HG02610 (cell line): ENCODE data around the gene CDKN2B-AS1.

Experiments
- ATAC-seq: cut with Tn5 transposase; IDR thresholded peaks from one replicate; pipeline ENCODE4 v1.9.1; 2021; ENCODE audit warnings: mild to moderate bottlenecking, moderate library complexity; ENCODE audit not compliant: unreplicated experiment

Gene CDKN2B-AS1

GRCh38 chr9:21982391-21982790, 12.2 kb upstream of the CDKN2B-AS1 start:
- no peak for ATAC-seq

- no peak for ATAC-seq
Measured at GRCh38 chr9:21982861-21983560, 11.6 kb upstream of the CDKN2B-AS1 start.

- no peak for ATAC-seq
Measured at GRCh38 chr9:21983561-21983935, 11.0 kb upstream of the CDKN2B-AS1 start.

GRCh38 chr9:21984101-21984500, 10.5 kb upstream of the CDKN2B-AS1 start:
- no peak for ATAC-seq

GRCh38 chr9:21985964-21986667, 8.5 kb upstream of the CDKN2B-AS1 start:
- peak; percentile 45 for ATAC-seq

GRCh38 chr9:21988056-21988990, 6.3 kb upstream of the CDKN2B-AS1 start:
- no peak for ATAC-seq

GRCh38 chr9:21989440-21990189, 5.0 kb upstream of the CDKN2B-AS1 start:
- no peak for ATAC-seq

GRCh38 chr9:21991072-21991959, 3.3 kb upstream of the CDKN2B-AS1 start:
- ATAC-seq: no peak

GRCh38 chr9:21993007-21993406, 1.6 kb upstream of the CDKN2B-AS1 start:
- ATAC-seq: no peak

GRCh38 chr9:21993893-21994555, 567 bp upstream of the CDKN2B-AS1 start, which contains the start of gene CDKN2A:
Gene CDKN2A, minus strand, starts transcription at chr9:21994392.
- peak; percentile 31 for ATAC-seq

- ATAC-seq: peak; percentile 81
Measured at GRCh38 chr9:21995006-21995665, 545 bp downstream of the CDKN2B-AS1 start.

GRCh38 chr9:21995666-21996398, 1.2 kb downstream of the CDKN2B-AS1 start:
- no peak for ATAC-seq

- ATAC-seq: no peak
Measured at GRCh38 chr9:21996438-21996837, 1.8 kb downstream of the CDKN2B-AS1 start.

- ATAC-seq: no peak
Measured at GRCh38 chr9:21996858-21997257, 2.3 kb downstream of the CDKN2B-AS1 start.

- no peak for ATAC-seq
Measured at GRCh38 chr9:21997480-21997879, 2.9 kb downstream of the CDKN2B-AS1 start.

- ATAC-seq: no peak
Measured at GRCh38 chr9:21998026-21998425, 3.4 kb downstream of the CDKN2B-AS1 start.

- peak; percentile 53 for ATAC-seq
Measured at GRCh38 chr9:22002038-22002437, 7.4 kb downstream of the CDKN2B-AS1 start.
